DOHH2 (cell line): ENCODE results near the gene ST7.

Experiments
- CTCF ChIP-seq: fragments of 200-600 bp; sonication (generic); IDR thresholded peaks from one replicate; pipeline ENCODE4 v1.5.1; 2014; ENCODE audit warnings: antibody characterized with exemption, mild to moderate bottlenecking, low read depth, low read length; ENCODE audit not compliant: poor library complexity, severe bottlenecking
- EZH2phosphoT487 ChIP-seq: fragments of 200-600 bp; sonication (generic); IDR thresholded peaks from 2 replicates; pipeline ENCODE4 v1.6.1; 2017; ENCODE audit warnings: borderline replicate concordance, mild to moderate bottlenecking, antibody characterized with exemption, low read length, moderate library complexity, mixed read lengths

- TF ChIP-seq CTCF (no peak), EZH2phosphoT487 (no peak)
Measured at GRCh38 chr7:117038408-117038807, 85.1 kb downstream of the ST7 start.
